ENCODE data around the gene P4HA1.

- TF ChIP-seq SUZ12 (IDR thresholded peaks at IDR 0.05; ENCODE audit: extremely low read depth, insufficient read depth, insufficient read length): no peak
- no peak for TF ChIP-seq ZNF274 (IDR thresholded peaks at IDR 0.05; ENCODE audit: low read depth, low read length)
- no peak for TF ChIP-seq YY1 (IDR thresholded peaks at IDR 0.05; ENCODE audit: insufficient read depth, insufficient read length)
These were observed 78.6 kb downstream of the P4HA1 start for GRCh38 chr10:73017955-73018480.
